HS-5 (cell line): ENCODE results near the gene VSIR.

ENCODE experiments used
- DNase-seq: peaks from one replicate; pipeline ENCODE4 v3.0.0-alpha.2; 2012; ENCODE audit warnings: low read depth

VSIR gene

GRCh38 chr10:71806704-71807556 is 33.6 kb upstream of the VSIR start:
- no peak for DNase-seq

GRCh38 chr10:71805776-71806703 is 32.7 kb upstream of the VSIR start:
- DNase-seq: no peak

GRCh38 chr10:71804077-71804476 is 30.8 kb upstream of the VSIR start:
- no peak for DNase-seq

- no peak for DNase-seq
Observed at GRCh38 chr10:71802715-71803488, 29.6 kb upstream of the VSIR start.

GRCh38 chr10:71802235-71802634 is 28.9 kb upstream of the VSIR start:
- no peak for DNase-seq

GRCh38 chr10:71801361-71801760 is 28.0 kb upstream of the VSIR start:
- DNase-seq: no peak

- DNase-seq: no peak
Observed at GRCh38 chr10:71799608-71800453, 26.5 kb upstream of the VSIR start.

- no peak for DNase-seq
Observed at GRCh38 chr10:71799112-71799511, 25.8 kb upstream of the VSIR start.

- DNase-seq: no peak
Observed at GRCh38 chr10:71798308-71798624, 24.9 kb upstream of the VSIR start.

GRCh38 chr10:71797533-71798307 is 24.4 kb upstream of the VSIR start:
- no peak for DNase-seq

- DNase-seq: no peak
Observed at GRCh38 chr10:71796749-71797405, 23.6 kb upstream of the VSIR start.

- no peak for DNase-seq
Observed at GRCh38 chr10:71795248-71795647, 21.9 kb upstream of the VSIR start.

GRCh38 chr10:71790749-71791440 is 17.6 kb upstream of the VSIR start:
- no peak for DNase-seq

- DNase-seq: no peak
Observed at GRCh38 chr10:71789871-71790270, 16.6 kb upstream of the VSIR start.

- no peak for DNase-seq
Observed at GRCh38 chr10:71788954-71789353, 15.6 kb upstream of the VSIR start.

- DNase-seq: no peak
Observed at GRCh38 chr10:71784679-71785272, 11.5 kb upstream of the VSIR start.

- no peak for DNase-seq
Observed at GRCh38 chr10:71783917-71784678, 10.8 kb upstream of the VSIR start.

GRCh38 chr10:71782917-71783490 is 9.7 kb upstream of the VSIR start:
- no peak for DNase-seq
